CD4-positive, alpha-beta T cell (primary cell): Measurements from ENCODE around the gene MAB21L2. TPM values are rescaled to one million over a fixed set of nuclear protein-coding genes. Genes with fewer than 3 reads are reported as not detected.

Experiments used
- ATAC-seq: fragments of 200-7000 bp; cut with Tn5 transposase; one replicate; pipeline ENCODE4 v1.10.0; 2022; ENCODE audit warnings: mild to moderate bottlenecking; ENCODE audit not compliant: poor library complexity
- CTCF ChIA-PET: fragments of 350-600 bp; sonication (Branson Sonifier 250); formaldehyde crosslinking; loops from one replicate; lab custom pipeline; 2021; ENCODE audit warnings: antibody characterized with exemption, inconsistent platforms; lab: Charles Lee
- POLR2A ChIA-PET: fragments of 350-600 bp; sonication (Branson Sonifier 250); formaldehyde crosslinking; loops from one replicate; lab custom pipeline; 2021; ENCODE audit warnings: antibody characterized with exemption, inconsistent platforms; lab: Charles Lee
- DNase-seq, 14 experiments: peaks; one replicate each; pipeline ENCODE4 v3.0.0-alpha.2; 2013 to 2020; ENCODE audit warnings: mixed read lengths in 2 of 14
- H3K27ac ChIP-seq, 2 donors: one replicate each; pipeline versions ENCODE4 v1.5.1 to v1.7.0; 2013; ENCODE audit warnings: low read length in 2 of 2, low read depth in 1 of 2, mild to moderate bottlenecking in 1 of 2
- H3K27me3 ChIP-seq, 2 experiments: 1 replicate in 1 of 2; 2 replicates in 1 of 2; pipeline versions ENCODE4 v1.6.1 to v1.7.0; 2013; ENCODE audit warnings: low read length in 2 of 2, control low read depth in 1 of 2, mild to moderate bottlenecking in 1 of 2, moderate library complexity in 1 of 2; ENCODE audit not compliant: insufficient read depth in 2 of 2, control insufficient read depth in 1 of 2
- H3K36me3 ChIP-seq: one replicate; pipeline ENCODE4 v1.6.1; 2013; ENCODE audit warnings: low read length, control low read depth; ENCODE audit not compliant: insufficient read depth
- H3K4me1 ChIP-seq: one replicate; pipeline ENCODE4 v1.6.1; 2013; ENCODE audit warnings: low read length, control low read depth; ENCODE audit not compliant: insufficient read depth
- H3K4me3 ChIP-seq: one replicate; pipeline ENCODE4 v1.5.1; 2013; ENCODE audit warnings: mild to moderate bottlenecking, low read length, moderate library complexity
- H3K9me3 ChIP-seq, 2 experiments: 1 replicate in 1 of 2; 2 replicates in 1 of 2; pipeline versions ENCODE4 v1.6.1 to v1.7.0; 2013; ENCODE audit warnings: low read length in 2 of 2, mild to moderate bottlenecking in 2 of 2, control low read depth in 1 of 2, moderate library complexity in 1 of 2; ENCODE audit not compliant: control insufficient read depth in 1 of 2, insufficient read depth in 1 of 2
- H3K27ac Mint-ChIP-seq: one replicate; pipeline ENCODE4 v1.8.0; 2020; ENCODE audit warnings: mixed read lengths
- H3K27me3 Mint-ChIP-seq: one replicate; pipeline ENCODE4 v1.8.0; 2021; ENCODE audit warnings: mixed read lengths
- H3K36me3 Mint-ChIP-seq: one replicate; pipeline ENCODE4 v1.8.0; 2021; ENCODE audit warnings: low read depth, mixed read lengths
- H3K4me1 Mint-ChIP-seq: one replicate; pipeline ENCODE4 v1.8.0; 2021; ENCODE audit warnings: low read depth, mixed read lengths
- H3K4me3 Mint-ChIP-seq: one replicate; pipeline ENCODE4 v1.8.0; 2020; ENCODE audit warnings: mild to moderate bottlenecking, mixed read lengths
- H3K9me3 Mint-ChIP-seq: one replicate; pipeline ENCODE4 v1.8.0; 2020; ENCODE audit warnings: mixed read lengths
- CTCF ChIP-seq: fragments of 200-600 bp; IDR thresholded peaks from one replicate; pipeline ENCODE4 v1.8.0; 2022; ENCODE audit warnings: antibody characterized with exemption, mild to moderate bottlenecking
- intact Hi-C, 2 experiments: fragments of 100-400 bp; cut with DNase I in 1 of 2; cut with micrococcal nuclease in 1 of 2; formaldehyde crosslinking; loops; one replicate each; pipeline versions ENCODE4 v1.15.1 to v1.9.0; 2023 to 2025; cut with DNase I, micrococcal nuclease
- total RNA-seq, 174 experiments: library from RNA in 2 of 174; stranded (reverse) in 2 of 174; gene quantifications; one replicate each; pipeline ENCODE4 v1.2.3 and lab custom pipeline; 2021 to 2026

The MAB21L2 gene
- total RNA-seq, 2 experiments from 2014 or later, result not detected

GRCh38 chr4:150579551-150580234, 2.3 kb upstream of the MAB21L2 start:
- ATAC-seq, result no peak
- Mint-ChIP-seq H3K27me3 (no peaks in the 10 kb centered on the region), H3K4me1 (no peaks in the 10 kb centered on the region), H3K4me3 (no peak overlapping the region), H3K9me3 (no peaks in the 10 kb centered on the region), H3K36me3 (peaks cover 59% of the 10 kb centered on the region), H3K27ac (no peak overlapping the region)
- H3K4me3 ChIP-seq, result no peak overlapping the region
- no peak overlapping the region for H3K27ac ChIP-seq
- H3K9me3 ChIP-seq, result peaks cover 0 to 25% of the 10 kb centered on the region in 2 experiments
- peak in 1 of 14 experiments; percentile 14 for DNase-seq
- ChIA-PET CTCF (no interaction called here), POLR2A (no interaction called here)
- peaks cover 29% of the 10 kb centered on the region for H3K36me3 ChIP-seq
- H3K4me1 ChIP-seq, result no peaks in the 10 kb centered on the region
- intact Hi-C loops, result no loop called here
- no peaks in the 10 kb centered on the region for H3K27me3 ChIP-seq
- no peak for TF ChIP-seq CTCF

DNA sequence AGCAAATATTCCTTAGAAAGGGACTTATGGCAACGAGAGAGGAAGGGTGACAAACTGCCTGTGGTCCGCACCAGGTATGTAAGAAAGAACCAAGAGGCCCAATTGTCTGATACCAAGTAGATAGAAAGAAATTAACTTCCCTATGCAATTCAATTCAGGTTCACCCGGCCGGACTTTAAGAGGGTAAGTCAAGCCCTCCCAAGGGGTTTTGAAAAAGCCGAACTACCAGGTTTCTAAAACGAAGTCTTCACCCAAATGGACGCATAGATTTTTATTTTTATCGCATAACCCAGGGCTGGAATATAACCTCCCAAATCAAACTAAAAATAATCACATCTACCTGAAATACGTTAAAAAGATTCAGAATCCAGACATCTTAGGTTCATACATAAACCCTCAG, 1.6 kb upstream of the MAB21L2 start:
- TF ChIP-seq CTCF, result no peak
- Mint-ChIP-seq H3K9me3 (no peaks in the 10 kb centered on the region), H3K27me3 (no peaks in the 10 kb centered on the region), H3K4me1 (no peaks in the 10 kb centered on the region), H3K36me3 (peaks cover 62% of the 10 kb centered on the region), H3K27ac (no peak overlapping the region), H3K4me3 (no peak overlapping the region)
- no peak overlapping the region for H3K27ac ChIP-seq
- ChIA-PET CTCF (no interaction called here), POLR2A (no interaction called here)
- no peaks in the 10 kb centered on the region for H3K4me1 ChIP-seq
- ATAC-seq (no peak), DNase-seq (no peak)
- H3K36me3 ChIP-seq, result peaks cover 30% of the 10 kb centered on the region
- H3K27me3 ChIP-seq, result no peaks in the 10 kb centered on the region
- no peak overlapping the region for H3K4me3 ChIP-seq
- intact Hi-C loops, result no loop called here
- H3K9me3 ChIP-seq, result peaks cover 0 to 25% of the 10 kb centered on the region in 2 experiments

- H3K4me1 ChIP-seq, result no peaks in the 10 kb centered on the region
- CTCF ChIA-PET, result no interaction called here
- Mint-ChIP-seq H3K4me3 (no peak overlapping the region), H3K4me1 (no peaks in the 10 kb centered on the region), H3K27me3 (no peaks in the 10 kb centered on the region), H3K36me3 (peaks cover 70% of the 10 kb centered on the region), H3K9me3 (no peaks in the 10 kb centered on the region), H3K27ac (no peak overlapping the region)
- DNase-seq, result no peak
- no peak for ATAC-seq
- H3K36me3 ChIP-seq, result peaks cover 33% of the 10 kb centered on the region
- intact Hi-C loops, result no loop called here
- TF ChIP-seq CTCF, result no peak
- H3K9me3 ChIP-seq, result peaks cover 0 to 25% of the 10 kb centered on the region in 2 experiments
- H3K27ac ChIP-seq, result no peak overlapping the region
- no peak overlapping the region for H3K4me3 ChIP-seq
- POLR2A ChIA-PET, result no interaction called here
- no peaks in the 10 kb centered on the region for H3K27me3 ChIP-seq
Measured at GRCh38 chr4:150581056-150581605, 820 bp upstream of the MAB21L2 start.
